ENCODE results near the gene H2AZ2. TPM values are rescaled to one million over a fixed set of nuclear protein-coding genes. Genes with fewer than 3 reads are reported as not detected.
"Not testable (repeated sequence)": the region's sequence is repeated elsewhere in the genome, so short reads cannot be mapped to it uniquely, and the experiment has no call there.

Gene H2AZ2
- total and polyA plus RNA-seq, 3 experiments from 2014 or later = 243 to 273 (median 244) TPM

DNA sequence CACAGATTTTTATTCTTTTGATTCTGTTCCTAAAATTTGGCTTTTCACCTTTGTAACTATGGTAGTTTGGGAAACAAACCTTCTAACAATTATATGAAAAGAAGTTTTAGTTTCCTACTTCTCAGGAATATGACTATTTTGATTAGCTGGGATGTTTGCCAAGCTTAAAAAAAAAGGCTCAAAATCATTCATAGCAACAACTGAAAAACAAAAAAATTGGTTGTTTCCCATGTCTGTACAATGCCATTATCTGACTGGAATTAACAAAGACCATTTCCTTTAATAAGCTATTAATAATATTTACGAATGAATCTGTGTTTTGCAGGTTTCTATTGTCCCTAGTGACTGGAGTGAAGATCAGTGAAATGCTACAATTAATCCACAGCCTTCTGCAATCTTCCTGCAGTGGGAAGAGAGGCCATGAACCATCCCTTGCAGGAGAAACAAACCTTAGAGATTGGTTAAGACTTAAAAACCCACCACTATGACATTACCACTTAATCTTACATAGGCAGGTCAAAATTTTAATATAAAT is 33.2 kb upstream of the H2AZ2 start:
- Mint-ChIP-seq H3K4me1 (peaks cover 51 to 81% (median 78%) of the 10 kb centered on the region in 3 donors), H3K9me3 (peaks cover 3 to 14% (median 8%) of the 10 kb centered on the region in 5 donors), H3K27ac (peak overlapping the region in 7 of 8 donors; percentile 59 to 92 (median 87)), H3K27me3 (peaks cover 0 to 7% of the 10 kb centered on the region in 2 donors), H3K36me3 (peaks cover 5 to 35% (median 6%) of the 10 kb centered on the region in 3 donors), H3K4me3 (peak overlapping the region; percentile 18 to 81 (median 67))
- H3K27ac ChIP-seq (ENCODE audit: low read depth, low read length) = peak overlapping the region; percentile 22
- H3K36me3 ChIP-seq (ENCODE audit: insufficient read depth, low read length) = no peaks in the 10 kb centered on the region
- DNase-seq = no peak
- peaks cover 43% of the 10 kb centered on the region for H3K4me1 ChIP-seq (ENCODE audit: insufficient read depth, low read length)
- CTCF ChIA-PET = interaction anchor here (0.8 to 3.1 kb wide), 7 partner anchors 11 to 255 kb away, joined by 3 to 12 read pairs (median 6); partner anchors contain the start of gene TBRG4
- POLR2A ChIA-PET = interaction anchor here (0.6 to 1.8 kb wide), 2 partner anchors 11 to 33 kb away, joined by 4 to 5 read pairs; partner anchors contain the start of gene H2AZ2
- H3K4me3 ChIP-seq (ENCODE audit: low read length) = peak overlapping the region; percentile 18
- peaks cover 7% of the 10 kb centered on the region for H3K9me3 ChIP-seq (ENCODE audit: low read length)
- H3K27me3 ChIP-seq (ENCODE audit: insufficient read depth, low read length, poor library complexity, severe bottlenecking) = no peaks in the 10 kb centered on the region

- Mint-ChIP-seq H3K9me3 (peaks cover 3 to 14% (median 8%) of the 10 kb centered on the region in 5 donors), H3K27me3 (peaks cover 0 to 3% of the 10 kb centered on the region in 2 donors), H3K4me3 (peak overlapping the region; percentile 18 to 84 (median 76)), H3K4me1 (peaks cover 46 to 79% (median 72%) of the 10 kb centered on the region in 3 donors), H3K36me3 (peaks cover 5 to 30% (median 6%) of the 10 kb centered on the region in 3 donors), H3K27ac (peak overlapping the region; percentile 59 to 92 (median 84))
- DNase-seq = no peak
- Histone ChIP-seq H3K36me3 (ENCODE audit: insufficient read depth, low read length) (no peaks in the 10 kb centered on the region), H3K27me3 (ENCODE audit: insufficient read depth, low read length, poor library complexity, severe bottlenecking) (no peaks in the 10 kb centered on the region), H3K4me1 (ENCODE audit: insufficient read depth, low read length) (peaks cover 40% of the 10 kb centered on the region), H3K27ac (ENCODE audit: low read depth, low read length) (peak overlapping the region; percentile 22), H3K4me3 (ENCODE audit: low read length) (no peak overlapping the region), H3K9me3 (ENCODE audit: low read length) (peaks cover 7% of the 10 kb centered on the region)
- CTCF ChIA-PET = interaction anchor here (1.0 to 3.1 kb wide), 4 partner anchors 11 to 256 kb away, joined by 4 to 12 read pairs (median 12); no protein-coding TSS in a partner anchor
- POLR2A ChIA-PET = no interaction called here
Observed at GRCh38 chr7:44880317-44881018, 32.6 kb upstream of the H2AZ2 start.

DNA sequence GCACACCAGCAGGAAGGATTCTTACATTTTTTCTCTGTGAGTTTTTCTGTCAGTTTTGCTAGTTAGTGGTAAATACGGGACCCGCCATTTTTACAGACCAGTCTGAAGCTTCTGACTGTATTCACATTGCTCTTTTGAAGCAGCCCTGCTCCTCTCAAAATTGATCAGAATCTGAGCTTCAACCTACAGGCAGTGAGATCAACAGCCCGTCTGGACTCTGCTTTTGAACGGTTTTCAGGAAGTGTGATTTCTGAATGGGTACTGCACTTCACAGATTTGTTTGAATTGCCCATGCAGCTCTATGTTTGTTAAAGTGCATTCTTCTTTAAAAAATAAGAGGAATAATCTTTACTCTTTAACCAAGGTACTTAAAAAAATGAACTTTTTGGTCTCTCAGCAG is 28.5 kb upstream of the H2AZ2 start:
- POLR2A ChIA-PET = interaction anchor here (1.5 kb wide), 1 partner anchor 9 kb away, joined by 4 read pairs; the partner anchor contains the start of gene PURB
- no peaks in the 10 kb centered on the region for H3K27me3 Mint-ChIP-seq
- DNase-seq = no peak
- peak overlapping the region in 4 of 8 donors; percentile 29 to 47 (median 44) for H3K27ac Mint-ChIP-seq
- H3K4me3 Mint-ChIP-seq = no peak overlapping the region
- H3K4me3 ChIP-seq (ENCODE audit: low read length) = no peak overlapping the region
- no peaks in the 10 kb centered on the region for H3K27me3 ChIP-seq (ENCODE audit: insufficient read depth, low read length, poor library complexity, severe bottlenecking)
- peaks cover 0 to 15% (median 3%) of the 10 kb centered on the region in 3 donors for H3K36me3 Mint-ChIP-seq
- H3K9me3 Mint-ChIP-seq = no peaks in the 10 kb centered on the region
- peaks cover 15% of the 10 kb centered on the region for H3K4me1 ChIP-seq (ENCODE audit: insufficient read depth, low read length)
- H3K4me1 Mint-ChIP-seq = peaks cover 24 to 47% (median 41%) of the 10 kb centered on the region in 3 donors
- no peak overlapping the region for H3K27ac ChIP-seq (ENCODE audit: low read depth, low read length)
- CTCF ChIA-PET = no interaction called here
- H3K9me3 ChIP-seq (ENCODE audit: low read length) = no peaks in the 10 kb centered on the region
- H3K36me3 ChIP-seq (ENCODE audit: insufficient read depth, low read length) = no peaks in the 10 kb centered on the region

DNA sequence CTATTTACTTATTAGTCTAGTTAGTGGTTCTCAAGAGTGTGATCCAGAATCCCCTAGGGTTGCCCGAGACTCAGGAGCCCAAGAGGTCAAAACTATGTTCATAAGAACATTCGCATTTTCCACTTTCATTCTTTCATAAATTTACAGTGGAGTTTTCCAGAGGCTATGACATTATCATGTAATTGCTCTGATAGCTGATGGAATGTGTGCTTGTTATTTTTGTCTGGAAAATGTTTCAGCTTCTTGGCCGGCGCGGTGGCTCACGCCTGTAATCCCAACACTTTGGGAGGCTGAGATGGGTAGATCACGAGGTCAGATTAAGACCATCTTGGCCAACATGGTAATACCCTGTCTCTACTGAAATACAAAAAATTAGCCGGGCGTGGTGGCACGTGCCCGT is 27.4 kb upstream of the H2AZ2 start:
- Histone ChIP-seq H3K36me3 (ENCODE audit: insufficient read depth, low read length) (no peaks in the 10 kb centered on the region), H3K9me3 (ENCODE audit: low read length) (no peaks in the 10 kb centered on the region), H3K27me3 (ENCODE audit: insufficient read depth, low read length, poor library complexity, severe bottlenecking) (no peaks in the 10 kb centered on the region), H3K4me3 (ENCODE audit: low read length) (no peak overlapping the region), H3K27ac (ENCODE audit: low read depth, low read length) (no peak overlapping the region), H3K4me1 (ENCODE audit: insufficient read depth, low read length) (peaks cover 3% of the 10 kb centered on the region)
- no peaks in the 10 kb centered on the region for H3K9me3 Mint-ChIP-seq
- POLR2A ChIA-PET = interaction anchor here (0.7 to 2.4 kb wide), 3 partner anchors 10 to 232 kb away, joined by 3 to 10 read pairs (median 3); partner anchors contain the start of gene PURB
- H3K27ac Mint-ChIP-seq = peak overlapping the region in 2 of 8 donors; percentile 56 to 61
- peaks cover 12 to 35% (median 29%) of the 10 kb centered on the region in 3 donors for H3K4me1 Mint-ChIP-seq
- H3K27me3 Mint-ChIP-seq = no peaks in the 10 kb centered on the region
- no peak for DNase-seq
- no peak overlapping the region for H3K4me3 Mint-ChIP-seq
- CTCF ChIA-PET = interaction anchor here (1.1 to 1.4 kb wide), 2 partner anchors 9 to 261 kb away, joined by 3 to 5 read pairs; no protein-coding TSS in a partner anchor
- H3K36me3 Mint-ChIP-seq = peaks cover 0 to 14% (median 3%) of the 10 kb centered on the region in 3 donors

- H3K9me3 ChIP-seq (ENCODE audit: low read length) = no peaks in the 10 kb centered on the region
- Mint-ChIP-seq H3K4me3 (no peak overlapping the region), H3K27ac (peak overlapping the region in 3 of 8 donors; percentile 17 to 40 (median 20)), H3K36me3 (peaks cover 0 to 3% (median 0%) of the 10 kb centered on the region in 3 donors), H3K9me3 (no peaks in the 10 kb centered on the region), H3K27me3 (no peaks in the 10 kb centered on the region), H3K4me1 (peaks cover 4 to 16% (median 8%) of the 10 kb centered on the region in 3 donors)
- DNase-seq = no peak
- ChIA-PET POLR2A (no interaction called here), CTCF (interaction anchor here (0.7 to 1.5 kb wide), 3 partner anchors 15 to 263 kb away, joined by 3 to 4 read pairs (median 3); no protein-coding TSS in a partner anchor)
- H3K27ac ChIP-seq (ENCODE audit: low read depth, low read length) = no peak overlapping the region
- H3K4me1 ChIP-seq (ENCODE audit: insufficient read depth, low read length) = no peaks in the 10 kb centered on the region
- H3K27me3 ChIP-seq (ENCODE audit: insufficient read depth, low read length, poor library complexity, severe bottlenecking) = no peaks in the 10 kb centered on the region
- no peak overlapping the region for H3K4me3 ChIP-seq (ENCODE audit: low read length)
- H3K36me3 ChIP-seq (ENCODE audit: insufficient read depth, low read length) = no peaks in the 10 kb centered on the region
Observed at GRCh38 chr7:44872787-44873186, 24.9 kb upstream of the H2AZ2 start.

- H3K27ac Mint-ChIP-seq; H3K27me3 ChIP-seq (ENCODE audit: insufficient read depth, low read length, poor library complexity, severe bottlenecking); H3K36me3 Mint-ChIP-seq; H3K27me3 Mint-ChIP-seq; DNase-seq; H3K4me1 ChIP-seq (ENCODE audit: insufficient read depth, low read length); H3K36me3 ChIP-seq (ENCODE audit: insufficient read depth, low read length); CTCF ChIA-PET; H3K9me3 Mint-ChIP-seq; POLR2A ChIA-PET; H3K27ac ChIP-seq (ENCODE audit: low read depth, low read length); H3K9me3 ChIP-seq (ENCODE audit: low read length); H3K4me3 ChIP-seq (ENCODE audit: low read length); H3K4me3 Mint-ChIP-seq: not testable (repeated sequence)
- H3K4me1 Mint-ChIP-seq = peaks cover 4 to 14% (median 4%) of the 10 kb centered on the region in 3 donors
Observed at GRCh38 chr7:44871918-44872317, 24.0 kb upstream of the H2AZ2 start.

GRCh38 chr7:44870780-44871179 is 22.9 kb upstream of the H2AZ2 start:
- POLR2A ChIA-PET; H3K4me1 Mint-ChIP-seq; CTCF ChIA-PET; H3K27ac Mint-ChIP-seq; H3K36me3 Mint-ChIP-seq; H3K27me3 Mint-ChIP-seq; H3K27ac ChIP-seq (ENCODE audit: low read depth, low read length); H3K9me3 Mint-ChIP-seq; H3K4me3 ChIP-seq (ENCODE audit: low read length); H3K4me3 Mint-ChIP-seq; DNase-seq; H3K4me1 ChIP-seq (ENCODE audit: insufficient read depth, low read length); H3K36me3 ChIP-seq (ENCODE audit: insufficient read depth, low read length); H3K27me3 ChIP-seq (ENCODE audit: insufficient read depth, low read length, poor library complexity, severe bottlenecking); H3K9me3 ChIP-seq (ENCODE audit: low read length): not testable (repeated sequence)

GRCh38 chr7:44870336-44870735 is 22.4 kb upstream of the H2AZ2 start:
- CTCF ChIA-PET, POLR2A ChIA-PET, H3K27ac Mint-ChIP-seq: not testable (repeated sequence)

More at GRCh38 chr7:44870336-44870735, 22.4 kb upstream of the H2AZ2 start:
- H3K27me3 ChIP-seq (ENCODE audit: insufficient read depth, low read length, poor library complexity, severe bottlenecking); H3K4me3 Mint-ChIP-seq; H3K9me3 Mint-ChIP-seq; H3K27ac ChIP-seq (ENCODE audit: low read depth, low read length); H3K27me3 Mint-ChIP-seq; H3K4me1 ChIP-seq (ENCODE audit: insufficient read depth, low read length); DNase-seq; H3K4me1 Mint-ChIP-seq; H3K36me3 Mint-ChIP-seq; H3K36me3 ChIP-seq (ENCODE audit: insufficient read depth, low read length); H3K4me3 ChIP-seq (ENCODE audit: low read length); H3K9me3 ChIP-seq (ENCODE audit: low read length): not testable (repeated sequence)

Data from CD8-positive, alpha-beta memory T cell (primary cell).